Neutrophil (primary cell): ENCODE measurements around the gene ZSCAN30.

Experiments used
- H3K27ac ChIP-seq: fragments of 200-600 bp; sonication (generic); 2 replicates; pipeline ENCODE4 v1.5.1; 2016; ENCODE audit warnings: mild to moderate bottlenecking, moderate library complexity
- H3K27me3 ChIP-seq: fragments of 200-600 bp; sonication (generic); 2 replicates; pipeline ENCODE4 v1.6.0; 2016; ENCODE audit warnings: mild to moderate bottlenecking
- H3K36me3 ChIP-seq: fragments of 200-600 bp; sonication (generic); 2 replicates; pipeline ENCODE4 v1.5.1; 2017
- H3K4me1 ChIP-seq, 2 experiments: fragments of 200-600 bp in 1 of 2; sonication (generic) in 1 of 2; 1 replicate in 1 of 2; 2 replicates in 1 of 2; pipeline versions ENCODE4 v1.5.1 to v1.6.1; 2013 to 2016; ENCODE audit warnings: low read depth in 1 of 2, low read length in 1 of 2, mild to moderate bottlenecking in 1 of 2, moderate library complexity in 1 of 2; ENCODE audit not compliant: control insufficient read depth in 1 of 2, insufficient read depth in 1 of 2
- H3K4me3 ChIP-seq, 2 experiments: fragments of 200-600 bp in 1 of 2; sonication (generic) in 1 of 2; 1 replicate in 1 of 2; 2 replicates in 1 of 2; pipeline ENCODE4 v1.5.1; 2013 to 2016; ENCODE audit warnings: low read depth in 1 of 2, low read length in 1 of 2, mild to moderate bottlenecking in 1 of 2, moderate library complexity in 1 of 2
- H3K9me3 ChIP-seq: fragments of 200-600 bp; sonication (generic); 2 replicates; pipeline ENCODE4 v1.5.1; 2016
- CTCF ChIP-seq: fragments of 200-600 bp; sonication (generic); IDR thresholded peaks from 2 replicates; pipeline ENCODE4 v1.5.1; 2016; ENCODE audit warnings: antibody characterized with exemption

Gene ZSCAN30

GRCh38 chr18:35268821-35269220 lies 21.2 kb downstream of the ZSCAN30 start:
- peak overlapping the region; percentile 70 for H3K27ac ChIP-seq
- H3K9me3 ChIP-seq: no peaks in the 10 kb centered on the region
- TF ChIP-seq CTCF: no peak
- peaks cover 19 to 20% of the 10 kb centered on the region in 2 experiments for H3K4me1 ChIP-seq
- H3K36me3 ChIP-seq: no peaks in the 10 kb centered on the region
- H3K4me3 ChIP-seq: peak overlapping the region in 1 of 2 experiments; percentile 25
- no peaks in the 10 kb centered on the region for H3K27me3 ChIP-seq

GRCh38 chr18:35267809-35268208 lies 22.2 kb downstream of the ZSCAN30 start:
- peak overlapping the region; percentile 60 to 65 for H3K4me3 ChIP-seq
- H3K27me3 ChIP-seq: no peaks in the 10 kb centered on the region
- H3K9me3 ChIP-seq: no peaks in the 10 kb centered on the region
- H3K4me1 ChIP-seq: peaks cover 19 to 20% of the 10 kb centered on the region in 2 experiments
- H3K27ac ChIP-seq: peak overlapping the region; percentile 70
- H3K36me3 ChIP-seq: no peaks in the 10 kb centered on the region
- TF ChIP-seq CTCF: no peak

GRCh38 chr18:35267161-35267651 lies 22.8 kb downstream of the ZSCAN30 start:
- Histone ChIP-seq H3K4me3 (peak overlapping the region; percentile 60 to 65), H3K9me3 (no peaks in the 10 kb centered on the region), H3K4me1 (peaks cover 19 to 20% of the 10 kb centered on the region in 2 experiments), H3K27me3 (no peaks in the 10 kb centered on the region), H3K27ac (peak overlapping the region; percentile 52), H3K36me3 (no peaks in the 10 kb centered on the region)
- TF ChIP-seq CTCF: no peak

- Histone ChIP-seq H3K27ac (no peak overlapping the region), H3K9me3 (no peaks in the 10 kb centered on the region), H3K4me1 (peaks cover 17 to 18% of the 10 kb centered on the region in 2 experiments), H3K36me3 (no peaks in the 10 kb centered on the region), H3K27me3 (no peaks in the 10 kb centered on the region), H3K4me3 (no peak overlapping the region)
- no peak for TF ChIP-seq CTCF
Observed at GRCh38 chr18:35264409-35264808, 25.6 kb downstream of the ZSCAN30 start.

- H3K36me3 ChIP-seq: no peaks in the 10 kb centered on the region
- no peak for TF ChIP-seq CTCF
Observed at GRCh38 chr18:35256947-35257346, 33.1 kb downstream of the ZSCAN30 start.

More at GRCh38 chr18:35256947-35257346, 33.1 kb downstream of the ZSCAN30 start:
- Histone ChIP-seq H3K9me3 (no peaks in the 10 kb centered on the region), H3K4me1 (no peaks in the 10 kb centered on the region), H3K27me3 (no peaks in the 10 kb centered on the region), H3K4me3 (no peak overlapping the region), H3K27ac (no peak overlapping the region)
